SK-N-SH treated with all-trans-retinoic acid at 6 μM for 48 hours (cell line): Measurements from ENCODE around the gene AADAT.

Source experiments
- ATAC-seq: fragments of 200-7000 bp; cut with Tn5 transposase; 3 replicates; pipeline ENCODE4 v1.9.1; 2020; ENCODE audit warnings: mild to moderate bottlenecking, moderate library complexity
- ARNTL ChIP-seq: fragments of 450-650 bp; formaldehyde crosslinking; IDR thresholded peaks from 2 replicates; pipeline ENCODE4 v1.5.0; 2020; ENCODE audit warnings: low read depth, mild to moderate bottlenecking, moderate library complexity, borderline replicate concordance
- BACH2 ChIP-seq: fragments of 250-450 bp; sonication (Bioruptor Pico); IDR thresholded peaks from 2 replicates; pipeline ENCODE4 v1.9.0; 2021; ENCODE audit warnings: mild to moderate bottlenecking, borderline replicate concordance
- CSDC2 ChIP-seq: fragments of 250-450 bp; sonication (Bioruptor Pico); IDR thresholded peaks from 2 replicates; pipeline ENCODE4 v1.5.0; 2020; ENCODE audit warnings: mild to moderate bottlenecking, moderate library complexity
- ESRRG ChIP-seq: fragments of 250-450 bp; sonication (Bioruptor Pico); IDR thresholded peaks from 2 replicates; pipeline ENCODE4 v1.6.1; 2021; ENCODE audit warnings: mild to moderate bottlenecking
- GLIS3 ChIP-seq: fragments of 250-450 bp; sonication (Bioruptor Pico); IDR thresholded peaks from 2 replicates; pipeline ENCODE4 v1.5.0; 2020; ENCODE audit warnings: mild to moderate bottlenecking, moderate library complexity
- ISL1 ChIP-seq: fragments of 250-450 bp; sonication (Bioruptor Pico); IDR thresholded peaks from 2 replicates; pipeline ENCODE4 v2.1.2; 2022; ENCODE audit warnings: mild to moderate bottlenecking, moderate library complexity
- OSR1 ChIP-seq: fragments of 250-450 bp; sonication (Bioruptor Pico); IDR thresholded peaks from 2 replicates; pipeline ENCODE4 v1.8.0; 2022; ENCODE audit warnings: moderate library complexity, mild to moderate bottlenecking, inconsistent platforms
- PATZ1 ChIP-seq: fragments of 250-450 bp; sonication (Bioruptor Pico); IDR thresholded peaks from 2 replicates; pipeline ENCODE4 v1.8.0; 2020; ENCODE audit warnings: mild to moderate bottlenecking, moderate library complexity, borderline replicate concordance
- PPARA ChIP-seq: fragments of 250-450 bp; sonication (Bioruptor Pico); IDR thresholded peaks from 2 replicates; pipeline ENCODE4 v1.5.0; 2020; ENCODE audit warnings: mild to moderate bottlenecking, borderline replicate concordance
- SNAI2 ChIP-seq: fragments of 250-450 bp; sonication (Bioruptor Pico); IDR thresholded peaks from 2 replicates; pipeline ENCODE4 v1.5.0; 2020; ENCODE audit warnings: mild to moderate bottlenecking, moderate library complexity
- TCF4 ChIP-seq: fragments of 250-450 bp; sonication (Bioruptor Pico); IDR thresholded peaks from 2 replicates; pipeline ENCODE4 v1.8.0; 2021; ENCODE audit warnings: mild to moderate bottlenecking, moderate library complexity, borderline replicate concordance
- TOX ChIP-seq: fragments of 250-450 bp; sonication (Bioruptor Pico); IDR thresholded peaks from 2 replicates; pipeline ENCODE4 v1.8.0; 2021; ENCODE audit warnings: mild to moderate bottlenecking, moderate library complexity, borderline replicate concordance
- TSHZ2 ChIP-seq: fragments of 250-450 bp; sonication (Bioruptor Pico); IDR thresholded peaks from 2 replicates; pipeline ENCODE4 v1.5.0; 2020; ENCODE audit warnings: mild to moderate bottlenecking, moderate library complexity
- ZC3H10 ChIP-seq: fragments of 250-450 bp; sonication (Bioruptor Pico); IDR thresholded peaks from 2 replicates; pipeline ENCODE4 v1.5.1; 2021; ENCODE audit warnings: mild to moderate bottlenecking, moderate library complexity
- ZFP3 ChIP-seq: fragments of 250-450 bp; sonication (Bioruptor Pico); IDR thresholded peaks from 2 replicates; pipeline ENCODE4 v1.5.0; 2020; ENCODE audit warnings: mild to moderate bottlenecking, moderate library complexity
- ZNF565 ChIP-seq: fragments of 450-650 bp; formaldehyde crosslinking; conservative IDR thresholded peaks from 2 replicates; pipeline ENCODE4 v1.5.0; 2020; ENCODE audit warnings: low read depth, mild to moderate bottlenecking, moderate library complexity
- ZNF70 ChIP-seq: fragments of 450-650 bp; formaldehyde crosslinking; IDR thresholded peaks from 2 replicates; pipeline ENCODE4 v1.5.0; 2020; ENCODE audit warnings: mild to moderate bottlenecking, moderate library complexity
- ZNF8 ChIP-seq: fragments of 450-650 bp; formaldehyde crosslinking; IDR thresholded peaks from 2 replicates; pipeline ENCODE4 v1.5.0; 2020; ENCODE audit warnings: mild to moderate bottlenecking, moderate library complexity
- TF ChIP-seq, protein P1 (sequence below): fragments of 250-450 bp; sonication (Bioruptor Pico); IDR thresholded peaks from 2 replicates; pipeline ENCODE4 v1.8.0; 2021; ENCODE audit warnings: low read depth, mild to moderate bottlenecking, moderate library complexity, borderline replicate concordance

Gene AADAT

GRCh38 chr4:170134821-170135220, 45.1 kb upstream of the AADAT start:
- no peak for ATAC-seq
- TF ChIP-seq GLIS3, result no peak

- no peak for ATAC-seq
- TF ChIP-seq ISL1 (CRISPR knock-in tag), result no peak
- TF ChIP-seq CSDC2, result no peak
- TF ChIP-seq SNAI2 (CRISPR knock-in tag), result no peak
- TF ChIP-seq BACH2 (CRISPR knock-in tag), result no peak
- TF ChIP-seq TOX (CRISPR knock-in tag), result no peak
- TF ChIP-seq, protein P1, sequence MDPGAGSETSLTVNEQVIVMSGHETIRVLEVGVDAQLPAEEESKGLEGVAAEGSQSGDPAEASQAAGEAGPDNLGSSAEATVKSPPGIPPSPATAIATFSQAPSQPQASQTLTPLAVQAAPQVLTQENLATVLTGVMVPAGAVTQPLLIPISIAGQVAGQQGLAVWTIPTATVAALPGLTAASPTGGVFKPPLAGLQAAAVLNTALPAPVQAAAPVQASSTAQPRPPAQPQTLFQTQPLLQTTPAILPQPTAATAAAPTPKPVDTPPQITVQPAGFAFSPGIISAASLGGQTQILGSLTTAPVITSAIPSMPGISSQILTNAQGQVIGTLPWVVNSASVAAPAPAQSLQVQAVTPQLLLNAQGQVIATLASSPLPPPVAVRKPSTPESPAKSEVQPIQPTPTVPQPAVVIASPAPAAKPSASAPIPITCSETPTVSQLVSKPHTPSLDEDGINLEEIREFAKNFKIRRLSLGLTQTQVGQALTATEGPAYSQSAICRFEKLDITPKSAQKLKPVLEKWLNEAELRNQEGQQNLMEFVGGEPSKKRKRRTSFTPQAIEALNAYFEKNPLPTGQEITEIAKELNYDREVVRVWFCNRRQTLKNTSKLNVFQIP (CRISPR knock-in tag), result no peak
- no peak for TF ChIP-seq ZFP3 (CRISPR knock-in tag)
- no peak for TF ChIP-seq ZNF565 (CRISPR knock-in tag)
- no peak for TF ChIP-seq OSR1
- no peak for TF ChIP-seq ARNTL
- no peak for TF ChIP-seq TCF4 (CRISPR knock-in tag)
- TF ChIP-seq PPARA (CRISPR knock-in tag), result no peak
- TF ChIP-seq ZNF70 (CRISPR knock-in tag), result no peak
- TF ChIP-seq TSHZ2, result no peak
- no peak for TF ChIP-seq ZNF8 (CRISPR knock-in tag)
- no peak for TF ChIP-seq GLIS3
- no peak for TF ChIP-seq PATZ1
- no peak for TF ChIP-seq ESRRG
- TF ChIP-seq ZC3H10 (CRISPR knock-in tag), result no peak
Observed at GRCh38 chr4:170128219-170128804, 38.6 kb upstream of the AADAT start.

GRCh38 chr4:170127758-170128157, 38.0 kb upstream of the AADAT start:
- TF ChIP-seq ZNF565 (CRISPR knock-in tag), result no peak
- TF ChIP-seq ISL1 (CRISPR knock-in tag), result no peak
- TF ChIP-seq PPARA (CRISPR knock-in tag), result no peak
- no peak for TF ChIP-seq OSR1
- TF ChIP-seq, protein P1 (CRISPR knock-in tag), result no peak
- TF ChIP-seq BACH2 (CRISPR knock-in tag), result no peak
- TF ChIP-seq TSHZ2, result no peak
- no peak for TF ChIP-seq CSDC2
- no peak for TF ChIP-seq SNAI2 (CRISPR knock-in tag)
- TF ChIP-seq GLIS3, result no peak
- no peak for ATAC-seq
